ENCODE measurements around the gene DDAH1.

DNA sequence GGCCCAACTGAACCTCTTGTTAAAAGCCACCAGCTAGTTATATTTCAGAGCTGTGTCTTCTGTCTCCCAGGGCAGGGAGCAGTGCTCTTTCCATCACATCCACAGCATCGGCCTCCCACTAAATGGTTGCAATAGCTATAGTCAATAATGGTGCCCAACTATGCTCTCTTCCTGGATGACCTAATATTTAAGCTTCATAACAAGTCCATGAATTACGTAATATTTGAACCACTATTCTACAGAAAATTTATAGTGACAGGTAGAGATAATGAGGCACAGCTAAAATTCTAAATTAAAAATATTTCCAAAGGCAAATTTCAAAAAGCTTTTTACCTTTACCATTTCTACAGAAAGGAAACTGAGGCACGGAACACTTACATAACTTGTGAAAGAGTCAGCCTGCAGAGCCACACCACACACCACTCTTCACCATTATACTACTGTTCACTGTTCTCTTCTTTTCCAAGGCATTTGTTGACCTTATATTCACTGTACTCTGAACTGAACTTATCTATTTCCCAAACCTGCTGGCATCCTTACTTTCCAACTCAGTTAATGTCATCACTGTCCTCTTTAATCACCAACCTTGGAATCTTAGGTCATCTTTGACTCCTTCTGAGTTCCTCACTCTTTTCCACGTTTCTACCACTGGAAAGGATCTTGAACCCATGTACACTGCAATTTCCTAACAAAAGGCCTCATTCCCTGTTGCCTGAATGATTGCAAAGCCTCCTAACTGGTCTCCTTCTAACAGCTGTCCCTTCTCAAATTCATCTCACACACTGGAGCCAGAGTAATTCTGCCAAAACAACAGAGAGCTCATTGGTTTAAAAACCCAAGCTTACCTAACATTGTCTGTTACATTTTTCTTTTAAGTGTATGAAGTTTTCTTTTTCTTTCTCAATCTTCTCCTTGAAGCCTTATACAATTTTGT is 85.5 kb downstream of the DDAH1 start:
- TF ChIP-seq, protein P1, sequence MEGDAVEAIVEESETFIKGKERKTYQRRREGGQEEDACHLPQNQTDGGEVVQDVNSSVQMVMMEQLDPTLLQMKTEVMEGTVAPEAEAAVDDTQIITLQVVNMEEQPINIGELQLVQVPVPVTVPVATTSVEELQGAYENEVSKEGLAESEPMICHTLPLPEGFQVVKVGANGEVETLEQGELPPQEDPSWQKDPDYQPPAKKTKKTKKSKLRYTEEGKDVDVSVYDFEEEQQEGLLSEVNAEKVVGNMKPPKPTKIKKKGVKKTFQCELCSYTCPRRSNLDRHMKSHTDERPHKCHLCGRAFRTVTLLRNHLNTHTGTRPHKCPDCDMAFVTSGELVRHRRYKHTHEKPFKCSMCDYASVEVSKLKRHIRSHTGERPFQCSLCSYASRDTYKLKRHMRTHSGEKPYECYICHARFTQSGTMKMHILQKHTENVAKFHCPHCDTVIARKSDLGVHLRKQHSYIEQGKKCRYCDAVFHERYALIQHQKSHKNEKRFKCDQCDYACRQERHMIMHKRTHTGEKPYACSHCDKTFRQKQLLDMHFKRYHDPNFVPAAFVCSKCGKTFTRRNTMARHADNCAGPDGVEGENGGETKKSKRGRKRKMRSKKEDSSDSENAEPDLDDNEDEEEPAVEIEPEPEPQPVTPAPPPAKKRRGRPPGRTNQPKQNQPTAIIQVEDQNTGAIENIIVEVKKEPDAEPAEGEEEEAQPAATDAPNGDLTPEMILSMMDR (IDR thresholded peaks at IDR 0.05), result no peak
- TF ChIP-seq POLR2AphosphoS5 (IDR thresholded peaks at IDR 0.05), result peak in 2 of 4 donors; percentile 27 to 38
- no peak for TF ChIP-seq EP300 (IDR thresholded peaks at IDR 0.05)
- TF ChIP-seq POLR2A (IDR thresholded peaks at IDR 0.05), result no peak

Data from sigmoid colon (tissue), 4 donors.